ENCODE results near the gene RAB24. TPM values are rescaled to one million over a fixed set of nuclear protein-coding genes. Genes with fewer than 3 reads are reported as not detected.

RAB24 gene
- total and polyA plus RNA-seq, 8 donors, result 1.8 to 87.2 (median 22.2) TPM

DNA sequence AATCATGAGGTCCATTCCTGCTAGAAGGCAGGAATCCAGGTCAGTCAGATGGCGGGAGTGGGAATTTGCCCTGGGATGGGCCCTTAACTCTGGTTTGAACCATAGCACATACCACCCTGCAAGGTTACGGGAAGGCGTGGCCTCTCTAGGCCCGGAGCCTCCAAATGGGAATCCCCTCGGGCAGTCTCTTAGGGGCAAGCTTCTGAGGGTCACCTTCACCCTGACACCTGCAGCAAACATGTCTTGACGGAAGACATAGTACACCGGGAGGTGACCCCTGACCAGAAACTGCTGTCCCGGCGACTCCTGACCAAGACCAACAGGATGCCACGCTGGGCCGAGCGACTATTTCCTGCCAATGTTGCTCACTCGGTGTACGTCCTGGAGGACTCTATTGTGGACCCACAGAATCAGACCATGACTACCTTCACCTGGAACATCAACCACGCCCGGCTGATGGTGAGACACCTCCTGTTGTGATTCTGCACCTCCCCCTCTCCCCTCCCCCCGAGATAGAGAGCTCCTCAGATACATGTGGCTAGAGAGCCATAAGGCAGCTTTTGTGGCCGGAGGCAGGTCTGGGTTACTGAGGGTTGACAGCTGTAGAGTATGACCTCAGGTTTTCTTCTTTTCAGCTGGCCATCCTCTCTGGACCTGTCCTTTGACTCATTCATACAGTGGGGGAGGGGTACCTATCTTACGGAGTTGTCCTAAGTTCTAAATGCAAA is 1.0 kb upstream of the RAB24 start:
- intact Hi-C loops (cut with DNase I; ENCODE audit: low total_unique reads), result no loop called here
- H3K27ac ChIP-seq, result peak overlapping the region; percentile 86 to 92 (median 88)

GRCh38 chr5:177303925-177304391 is 439 bp upstream of the RAB24 start:
- intact Hi-C loops (cut with DNase I; ENCODE audit: low total_unique reads), result no loop called here
- H3K4me3 ChIP-seq, result peak overlapping the region; percentile 73 to 95 (median 86)
- no peak for DNase-seq
- peaks cover 23 to 51% (median 35%) of the 10 kb centered on the region in 4 donors for H3K36me3 ChIP-seq
- H3K9me3 ChIP-seq, result no peaks in the 10 kb centered on the region
- H3K27ac ChIP-seq, result peak overlapping the region; percentile 86 to 92 (median 88)
- no peaks in the 10 kb centered on the region for H3K27me3 ChIP-seq
- peaks cover 54 to 86% (median 66%) of the 10 kb centered on the region in 4 donors for H3K4me1 ChIP-seq
- 1 to 3% (median 1%) methylated on average over 10 to 25 of the region's 25 CpGs for WGBS, 5 donors
- no peak for TF ChIP-seq POLR2AphosphoS5 (IDR thresholded peaks at IDR 0.05)
- TF ChIP-seq, protein P1, sequence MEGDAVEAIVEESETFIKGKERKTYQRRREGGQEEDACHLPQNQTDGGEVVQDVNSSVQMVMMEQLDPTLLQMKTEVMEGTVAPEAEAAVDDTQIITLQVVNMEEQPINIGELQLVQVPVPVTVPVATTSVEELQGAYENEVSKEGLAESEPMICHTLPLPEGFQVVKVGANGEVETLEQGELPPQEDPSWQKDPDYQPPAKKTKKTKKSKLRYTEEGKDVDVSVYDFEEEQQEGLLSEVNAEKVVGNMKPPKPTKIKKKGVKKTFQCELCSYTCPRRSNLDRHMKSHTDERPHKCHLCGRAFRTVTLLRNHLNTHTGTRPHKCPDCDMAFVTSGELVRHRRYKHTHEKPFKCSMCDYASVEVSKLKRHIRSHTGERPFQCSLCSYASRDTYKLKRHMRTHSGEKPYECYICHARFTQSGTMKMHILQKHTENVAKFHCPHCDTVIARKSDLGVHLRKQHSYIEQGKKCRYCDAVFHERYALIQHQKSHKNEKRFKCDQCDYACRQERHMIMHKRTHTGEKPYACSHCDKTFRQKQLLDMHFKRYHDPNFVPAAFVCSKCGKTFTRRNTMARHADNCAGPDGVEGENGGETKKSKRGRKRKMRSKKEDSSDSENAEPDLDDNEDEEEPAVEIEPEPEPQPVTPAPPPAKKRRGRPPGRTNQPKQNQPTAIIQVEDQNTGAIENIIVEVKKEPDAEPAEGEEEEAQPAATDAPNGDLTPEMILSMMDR (IDR thresholded peaks at IDR 0.05), result no peak
- no peak for TF ChIP-seq POLR2A (IDR thresholded peaks at IDR 0.05)
- TF ChIP-seq EP300 (IDR thresholded peaks at IDR 0.05), result no peak

More for the DNA sequence above, 1.0 kb upstream of the RAB24 start:
- WGBS, 5 donors, result 13 to 28% (median 21%) methylated on average over 15 to 19 of the region's 19 CpGs
- Histone ChIP-seq H3K4me3 (peak overlapping the region; percentile 73 to 95 (median 86)), H3K4me1 (peaks cover 52 to 86% (median 69%) of the 10 kb centered on the region in 4 donors), H3K9me3 (no peaks in the 10 kb centered on the region), H3K36me3 (peaks cover 23 to 47% (median 35%) of the 10 kb centered on the region in 4 donors), H3K27me3 (no peaks in the 10 kb centered on the region)
- no peak for DNase-seq
- TF ChIP-seq, protein P1 (IDR thresholded peaks at IDR 0.05), result no peak
- no peak for TF ChIP-seq EP300 (IDR thresholded peaks at IDR 0.05)

- Histone ChIP-seq H3K9me3 (no peaks in the 10 kb centered on the region), H3K36me3 (peaks cover 21 to 46% (median 34%) of the 10 kb centered on the region in 4 donors), H3K27ac (peak overlapping the region in 4 of 5 donors; percentile 86 to 92 (median 88)), H3K27me3 (no peaks in the 10 kb centered on the region), H3K4me3 (peak overlapping the region; percentile 73 to 95 (median 86)), H3K4me1 (peaks cover 54 to 78% (median 62%) of the 10 kb centered on the region in 4 donors)
- intact Hi-C loops (cut with DNase I; ENCODE audit: low total_unique reads), result no loop called here
- WGBS, 5 donors, result 26 to 48% (median 33%) methylated on average over 16 to 24 of the region's 24 CpGs
- no peak for TF ChIP-seq EP300 (IDR thresholded peaks at IDR 0.05)
- TF ChIP-seq POLR2A (IDR thresholded peaks at IDR 0.05), result no peak
- no peak for TF ChIP-seq POLR2AphosphoS5 (IDR thresholded peaks at IDR 0.05)
- TF ChIP-seq, protein P1 (IDR thresholded peaks at IDR 0.05), result no peak
- no peak for DNase-seq
Measured at GRCh38 chr5:177302354-177303110, 987 bp downstream of the RAB24 start.

- intact Hi-C loops (cut with DNase I; ENCODE audit: low total_unique reads), result no loop called here
- WGBS, 5 donors, result 52 to 60% (median 56%) methylated on average over 7 of the region's 7 CpGs
Measured at GRCh38 chr5:177301503-177302165, 1.9 kb downstream of the RAB24 start.

More at GRCh38 chr5:177301503-177302165, 1.9 kb downstream of the RAB24 start:
- H3K4me3 ChIP-seq, result peak overlapping the region in 2 of 4 donors; percentile 84 to 88
- DNase-seq, result peak; percentile 67 to 79
- peaks cover 15 to 41% (median 27%) of the 10 kb centered on the region in 4 donors for H3K36me3 ChIP-seq
- H3K9me3 ChIP-seq, result no peaks in the 10 kb centered on the region
- TF ChIP-seq POLR2AphosphoS5 (IDR thresholded peaks at IDR 0.05) (no peak), POLR2A (IDR thresholded peaks at IDR 0.05) (no peak), EP300 (IDR thresholded peaks at IDR 0.05) (no peak)
- TF ChIP-seq, protein P1 (IDR thresholded peaks at IDR 0.05), result no peak
- H3K27ac ChIP-seq, result peak overlapping the region; percentile 46 to 92 (median 87)
- H3K27me3 ChIP-seq, result no peaks in the 10 kb centered on the region
- peaks cover 54 to 79% (median 63%) of the 10 kb centered on the region in 4 donors for H3K4me1 ChIP-seq

Measured in stomach (tissue), 9 donors.